GM12891 (cell line): Measurements from ENCODE around the gene INPP4A.

Source experiments
- PAX5 ChIP-seq: IDR thresholded peaks from 2 replicates; pipeline ENCODE4 v1.6.1; 2011; ENCODE audit warnings: low read length, moderate library complexity, mild to moderate bottlenecking; ENCODE audit not compliant: insufficient read depth, severe bottlenecking
- POLR2A ChIP-seq: IDR thresholded peaks from 2 replicates; pipeline ENCODE4 v1.6.1; 2011; ENCODE audit warnings: low read depth, low read length, control low read depth
- POLR2AphosphoS5 ChIP-seq: IDR thresholded peaks from 2 replicates; pipeline ENCODE4 v1.6.1; 2011; ENCODE audit warnings: low read depth, low read length, control low read depth
- POU2F2 ChIP-seq: IDR thresholded peaks from 2 replicates; pipeline ENCODE4 v1.6.1; 2011; ENCODE audit warnings: low read depth, mild to moderate bottlenecking, control low read depth, low read length, moderate library complexity
- SPI1 ChIP-seq: IDR thresholded peaks from 2 replicates; pipeline ENCODE4 v1.6.1; 2011; ENCODE audit warnings: low read depth, low read length, control low read depth
- TAF1 ChIP-seq: IDR thresholded peaks from 2 replicates; pipeline ENCODE4 v1.6.1; 2011; ENCODE audit warnings: low read depth, low read length, control low read depth

DNA sequence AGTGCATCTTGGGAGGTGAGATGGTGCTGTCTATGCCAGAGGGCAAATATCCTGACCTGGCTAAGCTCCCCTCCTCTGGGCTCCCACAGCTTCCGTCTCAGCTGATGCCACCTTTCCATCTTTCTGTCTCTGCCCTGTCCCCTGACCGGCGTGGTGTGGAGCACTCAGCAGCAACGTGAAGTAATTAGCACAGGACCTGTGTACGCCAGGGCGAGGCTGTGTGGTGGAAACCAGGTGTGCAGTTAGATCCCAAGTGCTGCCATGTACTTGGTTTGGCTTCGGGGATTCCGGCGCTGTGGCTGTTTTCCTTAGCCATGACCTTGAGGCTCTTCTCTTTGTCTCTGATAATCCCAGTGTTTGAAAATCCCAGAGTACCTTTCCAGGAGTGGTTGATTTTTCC is 127.1 kb downstream of the INPP4A start:
- no peak for TF ChIP-seq TAF1
- TF ChIP-seq POLR2A = no peak
- no peak for TF ChIP-seq POLR2AphosphoS5
- no peak for TF ChIP-seq SPI1
- TF ChIP-seq PAX5 = no peak
- TF ChIP-seq POU2F2 = no peak
